Activated CD4-positive, alpha-beta T cell treated with anti-CD3 and anti-CD28 coated beads, Interleukin-2, amount 50 U/mL, for 1 hour (primary cell): ENCODE measurements around the gene ECE1.
A peak's percentile ranks its signal among the peaks of the same experiment; 100 is the strongest.

Source experiments
- DNase-seq: peaks from one replicate; pipeline ENCODE4 v3.0.0-alpha.2; 2020

Gene ECE1

DNA sequence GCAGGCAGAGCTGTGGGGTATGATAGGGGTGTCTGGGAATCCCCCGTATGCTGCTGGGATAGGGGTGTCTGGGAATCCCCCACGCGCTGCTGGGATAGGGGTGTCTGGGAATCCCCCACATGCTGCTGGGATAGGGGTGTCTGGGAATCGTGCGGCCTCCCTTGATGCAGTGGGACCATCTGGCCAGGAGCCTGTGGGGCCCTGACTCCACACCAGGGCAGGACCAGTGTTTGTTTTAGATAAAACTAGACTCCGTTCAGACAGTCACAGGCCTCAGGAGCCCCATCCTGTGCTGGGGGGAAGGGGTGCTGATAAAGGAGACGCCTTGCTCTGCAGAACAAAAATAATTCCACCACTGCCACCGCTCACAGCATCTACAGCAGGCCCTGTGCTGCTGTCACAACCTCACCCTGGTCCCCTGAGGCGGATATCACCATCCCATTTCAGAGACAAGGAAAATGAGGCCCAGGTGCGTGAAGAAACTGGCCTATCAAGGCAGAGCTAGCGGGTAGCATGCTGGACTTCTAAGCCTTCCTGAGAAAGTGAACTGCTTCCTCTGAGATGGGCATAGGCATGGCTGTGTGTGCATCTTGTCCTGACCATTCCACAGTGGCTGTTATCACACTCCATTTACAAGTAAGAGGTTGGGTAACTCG lies 24.0 kb downstream of the ECE1 start:
- no peak for DNase-seq

DNA sequence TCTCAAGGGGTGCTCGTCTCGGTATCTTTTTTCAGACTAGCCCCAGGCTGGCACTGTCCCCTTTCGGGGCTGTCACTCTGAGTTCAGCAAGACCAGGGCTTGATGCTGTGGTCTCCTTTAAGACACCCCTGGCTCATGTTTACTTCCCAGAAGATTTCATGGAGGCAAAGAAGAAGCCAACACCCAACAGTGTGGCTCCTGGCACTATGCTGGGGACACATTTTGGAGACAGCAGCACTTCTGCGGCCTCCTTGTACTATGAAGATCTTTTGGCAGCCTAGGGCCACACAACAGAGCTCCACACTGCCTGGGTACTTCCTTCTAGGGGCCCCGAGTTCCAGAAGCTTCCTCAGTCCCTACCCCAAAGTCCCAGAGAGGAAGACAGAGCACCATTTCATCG lies 24.6 kb downstream of the ECE1 start:
- DNase-seq, result no peak

DNA sequence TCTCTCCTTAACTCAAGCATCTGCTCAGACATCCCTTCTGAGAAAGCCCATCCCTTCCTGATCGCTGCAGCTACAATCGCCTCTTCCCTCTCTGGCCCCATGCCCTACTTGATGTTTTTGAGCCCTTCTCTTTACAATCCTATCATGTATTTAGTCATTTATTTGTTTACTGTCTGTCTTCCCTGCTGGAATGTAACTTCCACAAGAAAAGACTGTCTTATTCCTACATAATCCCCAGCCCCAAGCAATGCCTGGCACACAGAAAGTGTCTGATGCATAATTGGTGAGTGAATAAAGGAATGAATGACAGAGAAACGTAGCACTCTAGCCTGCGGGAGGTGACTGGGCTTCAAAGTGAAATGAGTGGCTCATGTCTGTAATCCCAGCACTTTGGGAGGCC lies 25.4 kb downstream of the ECE1 start:
- DNase-seq, result no peak

DNA sequence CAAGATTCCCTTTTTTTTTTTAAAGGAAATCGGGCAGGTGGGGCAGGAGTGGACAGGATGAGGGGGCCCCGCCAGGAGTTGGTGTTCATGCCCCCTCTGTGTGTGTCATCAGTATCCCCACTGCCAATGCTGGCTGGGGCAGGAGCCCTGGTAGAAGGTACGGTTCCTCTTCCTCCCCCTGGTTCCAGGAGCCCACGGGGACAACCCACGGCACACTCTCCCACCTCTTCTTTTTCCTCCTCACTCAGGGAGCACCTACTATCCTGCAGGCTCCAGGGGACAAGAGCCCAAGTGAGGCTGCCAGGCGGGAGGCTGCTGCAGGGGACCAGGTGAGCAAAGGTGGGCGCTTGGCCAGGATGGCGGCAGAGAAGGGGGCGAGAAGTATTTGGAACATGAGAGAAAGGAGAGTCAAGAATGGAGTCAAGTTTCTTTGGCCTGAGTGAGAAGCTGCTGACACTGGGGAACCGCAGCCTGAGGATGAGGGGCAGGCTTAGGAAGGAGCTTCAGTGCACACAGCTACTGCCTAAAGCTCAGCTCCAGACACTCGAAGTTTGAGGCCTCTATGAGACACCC lies 26.5 kb downstream of the ECE1 start:
- DNase-seq, result no peak

DNA sequence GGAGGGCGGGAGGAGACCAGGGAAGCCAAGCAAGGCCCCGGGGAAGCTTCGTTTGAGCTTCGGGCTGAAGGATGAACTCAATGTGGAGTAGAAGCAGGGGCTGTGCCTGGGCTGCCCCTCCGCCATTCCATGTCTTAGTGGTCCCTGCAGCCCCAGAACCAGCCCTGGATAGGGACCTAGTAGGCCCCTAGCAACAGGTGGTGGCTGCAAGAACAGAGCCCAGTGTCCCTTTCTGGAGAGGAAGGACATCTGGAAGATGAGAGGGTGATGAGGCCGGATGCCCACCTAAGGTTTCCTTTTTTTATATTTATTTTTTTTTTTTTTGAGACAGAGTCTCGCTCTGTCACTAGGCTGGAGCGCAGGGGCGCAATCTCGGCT lies 27.2 kb downstream of the ECE1 start:
- no peak for DNase-seq

- DNase-seq, result no peak
Measured at GRCh38 chr1:21262293-21263051, 27.8 kb downstream of the ECE1 start.

DNA sequence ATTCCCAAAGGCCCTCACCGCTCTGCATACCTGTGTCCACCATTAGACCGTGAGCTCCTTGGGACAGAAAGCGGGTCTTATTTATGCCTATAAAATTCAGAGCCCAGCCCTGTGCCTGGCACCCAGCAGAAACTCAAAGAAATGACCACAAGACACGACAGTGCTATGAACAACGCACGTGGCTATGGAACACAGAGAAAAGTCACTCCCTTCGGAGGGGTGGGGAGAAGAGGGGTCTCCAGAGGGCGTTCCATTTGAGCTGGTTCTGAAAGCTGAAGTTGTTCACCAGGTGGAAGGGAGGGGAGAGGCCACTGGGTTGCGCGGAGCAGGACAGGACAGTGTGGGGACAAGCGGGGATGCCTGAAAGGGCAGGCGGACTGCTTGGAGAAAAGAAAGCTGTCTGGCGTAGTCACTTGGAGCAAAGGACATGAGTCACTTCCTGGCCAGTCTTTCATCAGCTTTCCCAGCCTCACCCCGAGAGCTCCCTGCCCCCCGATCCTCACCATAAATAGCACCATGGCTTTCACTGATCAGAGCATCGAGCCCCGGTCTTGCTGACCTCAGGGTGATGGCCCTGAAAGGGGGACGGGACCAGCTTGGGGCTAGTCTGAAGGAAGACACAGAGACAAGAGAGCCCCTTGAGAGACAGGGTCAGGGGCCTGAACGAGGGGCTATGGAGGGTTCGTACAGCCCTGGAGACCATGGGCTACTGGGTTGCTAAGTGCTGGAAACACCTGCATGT lies 28.5 kb downstream of the ECE1 start:
- DNase-seq, result no peak

- no peak for DNase-seq
Measured at GRCh38 chr1:21260405-21261125, 29.7 kb downstream of the ECE1 start.

GRCh38 chr1:21259316-21260076 lies 30.8 kb downstream of the ECE1 start:
- no peak for DNase-seq

- DNase-seq, result no peak
Measured at GRCh38 chr1:21258331-21259134, 31.7 kb downstream of the ECE1 start.

GRCh38 chr1:21257431-21258135 lies 32.7 kb downstream of the ECE1 start:
- DNase-seq, result no peak

GRCh38 chr1:21256776-21257175 lies 33.5 kb downstream of the ECE1 start:
- DNase-seq, result no peak

DNA sequence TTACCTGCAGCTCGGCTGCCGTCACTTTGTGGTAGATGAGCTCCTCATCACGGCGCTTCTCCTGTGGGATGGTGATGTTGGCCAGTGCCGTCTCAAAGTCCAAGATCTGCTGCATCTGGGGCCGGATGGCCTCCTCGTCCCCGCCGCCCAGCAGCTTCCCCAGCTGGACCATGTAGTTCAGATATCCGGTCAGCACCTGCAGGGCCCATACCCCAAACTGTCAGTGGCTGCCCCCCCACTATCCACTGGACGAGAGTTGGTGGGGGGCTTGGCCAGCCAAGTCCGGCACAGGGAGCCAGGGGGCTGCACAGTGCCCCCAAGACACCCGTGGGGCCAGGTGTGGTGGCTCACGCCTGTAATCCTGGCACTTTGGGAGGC lies 34.3 kb downstream of the ECE1 start:
- DNase-seq, result no peak

DNA sequence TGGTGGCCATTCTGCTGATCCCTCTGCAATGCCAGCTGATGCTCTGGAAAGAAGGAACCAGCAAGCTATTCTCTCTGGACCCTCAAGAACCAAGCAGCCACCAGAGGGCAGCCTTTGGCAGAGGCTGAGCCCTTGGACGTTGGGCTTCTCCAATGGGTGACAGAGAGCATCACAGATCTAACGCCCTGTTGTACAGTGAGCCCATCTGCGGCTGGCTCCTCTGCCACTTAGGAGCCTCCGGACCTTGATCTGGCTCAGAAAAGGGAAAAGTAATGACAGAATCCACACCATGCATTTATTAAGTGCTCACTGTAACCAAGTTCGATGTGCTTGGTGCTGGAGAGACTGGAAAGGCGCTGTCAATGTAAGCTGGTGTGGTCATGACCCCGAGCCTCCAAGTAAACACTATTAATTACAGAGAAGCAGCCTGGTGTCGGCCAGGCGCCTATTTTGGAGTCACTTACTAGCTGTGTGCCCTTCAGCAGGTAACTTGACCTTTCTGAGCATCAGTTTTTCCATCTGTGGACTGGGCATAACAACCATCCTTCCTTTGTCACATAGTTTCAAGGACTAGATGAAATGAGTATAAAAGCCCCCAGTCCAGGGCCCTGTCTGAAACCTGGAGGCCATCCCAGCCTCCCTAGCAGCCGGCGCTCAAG lies 34.9 kb downstream of the ECE1 start:
- DNase-seq, result peak; percentile 89

- no peak for DNase-seq
Measured at GRCh38 chr1:21254335-21254951, 35.8 kb downstream of the ECE1 start.

DNA sequence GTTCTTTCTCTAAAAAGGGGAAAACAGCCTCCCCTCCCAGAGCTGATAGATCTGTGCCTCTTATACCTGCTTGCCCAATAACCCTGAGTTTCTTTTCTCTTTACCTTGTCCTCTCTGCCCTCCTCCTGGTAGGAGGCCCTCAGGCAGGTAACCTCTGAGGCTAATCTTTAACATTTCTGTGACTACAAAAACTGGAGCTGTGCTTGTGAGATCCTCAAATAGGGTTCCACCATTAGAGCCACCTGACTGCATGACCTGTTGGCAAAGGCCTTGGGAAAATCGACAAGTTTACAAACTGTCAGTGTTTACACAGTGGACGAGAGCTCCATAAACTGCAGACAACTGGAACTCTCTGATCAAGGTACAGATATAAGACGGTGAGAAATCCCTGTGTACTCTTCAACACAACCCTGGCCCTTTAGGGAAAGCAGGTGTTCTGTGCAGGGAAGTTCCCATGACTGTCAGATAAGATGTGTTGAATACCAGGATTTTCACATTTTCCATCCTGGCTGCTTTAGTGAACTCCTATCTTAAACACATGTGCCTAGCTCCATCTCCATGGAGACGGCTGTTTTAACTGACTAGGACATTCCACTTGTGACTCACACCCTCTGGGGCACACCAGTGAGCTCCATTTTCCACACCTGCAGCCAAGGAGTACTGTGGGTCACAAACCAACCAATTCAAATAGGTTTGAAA lies 38.3 kb downstream of the ECE1 start:
- DNase-seq, result no peak

- no peak for DNase-seq
Measured at GRCh38 chr1:21249940-21250493, 40.2 kb downstream of the ECE1 start.

DNA sequence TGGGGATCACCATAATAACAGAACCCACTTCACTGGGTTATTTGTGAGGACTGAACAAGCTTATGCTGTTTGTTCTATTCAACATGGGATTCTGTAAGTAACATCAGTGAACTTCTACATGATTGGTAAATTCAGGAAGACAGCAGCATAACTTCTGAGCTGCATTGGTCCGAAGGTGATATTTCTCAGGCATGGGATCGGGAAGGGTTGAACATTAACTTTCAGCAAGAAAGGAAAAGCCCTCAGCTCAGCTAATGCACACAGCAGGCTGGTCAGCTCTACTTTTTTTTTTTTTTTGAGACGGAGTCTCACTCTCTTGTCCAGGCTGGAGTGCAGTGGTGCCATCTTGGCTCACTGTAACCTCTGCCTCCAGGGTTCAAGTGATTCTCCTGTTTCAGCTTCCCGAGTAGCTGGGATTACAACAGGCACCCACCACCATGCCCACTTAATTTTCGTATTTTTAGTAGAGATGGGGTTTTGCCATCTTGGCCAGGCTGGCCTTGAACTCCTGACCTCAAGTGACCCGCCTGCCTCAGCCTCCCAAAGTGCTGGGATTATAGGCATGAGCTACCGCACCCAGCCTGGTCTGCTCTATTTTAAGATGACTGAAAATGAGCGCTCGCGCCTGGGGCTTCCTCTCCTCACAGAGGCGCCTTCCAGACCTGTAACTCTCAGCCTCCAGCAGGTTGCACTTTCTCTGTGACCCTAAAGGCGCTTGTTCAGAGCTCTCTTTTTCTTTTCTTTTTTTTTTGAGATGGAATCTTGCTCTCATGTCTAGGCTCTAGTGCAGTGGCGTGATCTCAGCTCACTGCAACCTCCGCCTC lies 42.2 kb downstream of the ECE1 start:
- DNase-seq, result no peak
